Measurements from ENCODE around the gene CCDC91. TPM values are rescaled to one million over a fixed set of nuclear protein-coding genes. Genes with fewer than 3 reads are reported as not detected.
A peak's percentile ranks its signal among the peaks of the same experiment; 100 is the strongest.

The CCDC91 gene
- total and polyA plus RNA-seq, 2 donors (not counting 1 experiment from before 2014, with no cell fraction given): 23.9 to 47.6 TPM

DNA sequence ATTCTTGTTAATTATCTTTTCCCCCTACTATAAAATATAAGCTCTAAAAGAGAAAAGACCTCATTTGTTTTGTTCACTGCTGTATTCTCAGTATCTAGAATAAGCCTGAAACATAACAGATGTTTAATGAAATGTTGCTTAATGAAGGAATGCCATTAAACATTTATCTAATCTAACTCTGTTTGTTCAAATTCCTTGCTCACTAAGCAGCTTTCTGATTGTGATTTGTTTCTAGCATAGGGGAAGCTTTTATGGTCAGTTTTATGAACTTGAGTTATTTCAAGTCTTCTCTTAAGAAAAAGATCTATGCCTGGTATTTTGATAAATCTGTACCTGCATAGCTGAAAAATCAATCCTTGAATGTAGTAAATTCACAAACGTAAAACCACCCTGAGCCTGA lies 308.6 kb downstream of the CCDC91 start:
- no peaks in the 10 kb centered on the region for H3K9me3 ChIP-seq (ENCODE audit: control insufficient read depth, insufficient read depth, low read depth, low read length)
- no peaks in the 10 kb centered on the region for H4K20me1 ChIP-seq (ENCODE audit: control insufficient read depth, extremely low read depth, insufficient read depth, low read length)
- H3K4me3 ChIP-seq (replicated peaks in 1 of 4; ENCODE audit: control extremely low read depth in 1 of 4, insufficient read depth in 1 of 4, low read depth in 3 of 4, low read length in 4 of 4): no peak overlapping the region
- no peak overlapping the region for H3K27ac ChIP-seq (ENCODE audit: insufficient read depth, low read length)
- no peak overlapping the region for H3K4me2 ChIP-seq (ENCODE audit: extremely low read depth, insufficient read depth, low read length)
- no peak overlapping the region for H3K9ac ChIP-seq (ENCODE audit: insufficient read depth, low read length)
- peak in 1 of 2 donors; percentile 64 for DNase-seq (ENCODE audit: low read depth in 2 of 2)
- H3K79me2 ChIP-seq (ENCODE audit: control insufficient read depth, insufficient read depth, low read length): no peaks in the 10 kb centered on the region
- no peaks in the 10 kb centered on the region for H3K36me3 ChIP-seq (ENCODE audit: control insufficient read depth, insufficient read depth, low read length)
- H2AFZ ChIP-seq (ENCODE audit: low read length): no peak overlapping the region
- H3K27me3 ChIP-seq (ENCODE audit: control insufficient read depth, insufficient read depth, low read length): no peaks in the 10 kb centered on the region
- no peak for TF ChIP-seq CTCF (conservative IDR thresholded peaks at IDR 0.05 in 1 of 2, IDR thresholded peaks at IDR 0.05 in 1 of 2; ENCODE audit: low read depth in 1 of 2, low read length in 2 of 2)
- no peak for TF ChIP-seq EZH2 (IDR thresholded peaks at IDR 0.05; ENCODE audit: low read length, missing control alignments)
- peaks cover 2% of the 10 kb centered on the region for H3K4me1 ChIP-seq (ENCODE audit: control insufficient read depth, extremely low read depth, insufficient read depth, low read length)

DNA sequence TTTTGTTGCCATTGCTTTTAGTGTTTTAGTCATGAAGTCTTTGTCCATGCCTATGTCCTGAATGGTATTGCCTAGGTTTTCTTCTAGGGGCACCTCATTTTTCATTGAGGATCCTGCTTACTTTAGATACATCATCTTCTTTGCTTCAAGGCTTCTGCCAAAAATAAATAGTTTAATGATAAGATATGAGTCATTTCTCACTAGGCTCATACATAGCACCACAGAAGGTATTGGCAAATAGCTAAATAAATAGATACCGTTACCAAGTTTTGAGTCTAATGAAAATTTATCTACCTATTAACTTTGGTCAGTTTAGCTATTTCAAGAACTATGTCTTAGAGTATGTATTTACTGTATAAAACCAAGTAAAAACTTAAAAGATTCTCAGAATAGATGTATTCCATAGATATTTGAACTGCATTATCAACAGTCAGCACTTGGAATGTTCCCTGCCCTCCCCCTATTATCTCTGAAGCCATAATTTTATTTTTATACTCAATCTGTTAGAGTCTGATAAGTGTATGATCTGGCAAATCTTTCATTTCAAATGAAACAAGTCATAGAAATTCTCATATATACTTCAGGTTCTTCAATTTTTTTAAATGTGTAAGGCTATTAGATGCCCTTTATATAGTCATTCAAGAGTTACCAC lies 310.2 kb downstream of the CCDC91 start:
- Histone ChIP-seq H4K20me1 (ENCODE audit: control insufficient read depth, extremely low read depth, insufficient read depth, low read length) (no peaks in the 10 kb centered on the region), H3K27me3 (ENCODE audit: control insufficient read depth, insufficient read depth, low read length) (no peaks in the 10 kb centered on the region), H3K4me1 (ENCODE audit: control insufficient read depth, extremely low read depth, insufficient read depth, low read length) (peaks cover 2% of the 10 kb centered on the region), H3K4me3 (replicated peaks in 1 of 4; ENCODE audit: control extremely low read depth in 1 of 4, insufficient read depth in 1 of 4, low read depth in 3 of 4, low read length in 4 of 4) (no peak overlapping the region), H3K79me2 (ENCODE audit: control insufficient read depth, insufficient read depth, low read length) (no peaks in the 10 kb centered on the region), H3K9ac (ENCODE audit: insufficient read depth, low read length) (no peak overlapping the region), H3K36me3 (ENCODE audit: control insufficient read depth, insufficient read depth, low read length) (no peaks in the 10 kb centered on the region), H3K9me3 (ENCODE audit: control insufficient read depth, insufficient read depth, low read depth, low read length) (no peaks in the 10 kb centered on the region), H3K4me2 (ENCODE audit: extremely low read depth, insufficient read depth, low read length) (no peak overlapping the region), H3K27ac (ENCODE audit: insufficient read depth, low read length) (no peak overlapping the region), H2AFZ (ENCODE audit: low read length) (no peak overlapping the region)
- TF ChIP-seq EZH2 (IDR thresholded peaks at IDR 0.05; ENCODE audit: low read length, missing control alignments) (no peak), CTCF (conservative IDR thresholded peaks at IDR 0.05 in 1 of 2, IDR thresholded peaks at IDR 0.05 in 1 of 2; ENCODE audit: low read depth in 1 of 2, low read length in 2 of 2) (no peak)
- DNase-seq (ENCODE audit: low read depth in 2 of 2): peak; percentile 23 to 86

DNA sequence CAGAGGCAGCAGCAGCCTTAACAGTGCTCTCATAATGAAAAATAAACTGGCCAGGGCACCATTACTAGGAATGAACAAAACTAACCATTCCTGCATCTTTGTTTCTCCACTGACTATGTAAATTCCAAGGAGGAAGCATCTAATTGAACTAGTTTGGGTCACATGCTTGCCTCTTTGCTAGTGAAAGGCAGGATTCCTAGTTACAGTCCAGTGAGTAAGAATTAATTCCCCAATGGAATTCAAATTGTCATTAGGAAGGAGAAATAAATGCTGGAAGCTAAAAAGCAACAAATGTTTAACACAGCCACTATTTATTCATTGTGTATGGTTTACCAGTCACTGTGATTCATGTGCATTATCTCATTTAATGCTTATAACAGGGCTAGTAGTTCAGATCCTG lies 316.0 kb downstream of the CCDC91 start:
- DNase-seq (ENCODE audit: low read depth in 2 of 2): peak in 1 of 2 donors; percentile 42
- TF ChIP-seq EZH2 (IDR thresholded peaks at IDR 0.05; ENCODE audit: low read length, missing control alignments) (no peak), CTCF (conservative IDR thresholded peaks at IDR 0.05 in 1 of 2, IDR thresholded peaks at IDR 0.05 in 1 of 2; ENCODE audit: low read depth in 1 of 2, low read length in 2 of 2) (no peak)
- Histone ChIP-seq H3K4me3 (replicated peaks in 1 of 4; ENCODE audit: control extremely low read depth in 1 of 4, insufficient read depth in 1 of 4, low read depth in 3 of 4, low read length in 4 of 4) (no peak overlapping the region), H3K4me2 (ENCODE audit: extremely low read depth, insufficient read depth, low read length) (no peak overlapping the region), H3K27ac (ENCODE audit: insufficient read depth, low read length) (no peak overlapping the region), H4K20me1 (ENCODE audit: control insufficient read depth, extremely low read depth, insufficient read depth, low read length) (no peaks in the 10 kb centered on the region), H2AFZ (ENCODE audit: low read length) (no peak overlapping the region), H3K36me3 (ENCODE audit: control insufficient read depth, insufficient read depth, low read length) (no peaks in the 10 kb centered on the region), H3K79me2 (ENCODE audit: control insufficient read depth, insufficient read depth, low read length) (no peaks in the 10 kb centered on the region), H3K9me3 (ENCODE audit: control insufficient read depth, insufficient read depth, low read depth, low read length) (no peaks in the 10 kb centered on the region), H3K4me1 (ENCODE audit: control insufficient read depth, extremely low read depth, insufficient read depth, low read length) (no peaks in the 10 kb centered on the region), H3K27me3 (ENCODE audit: control insufficient read depth, insufficient read depth, low read length) (no peaks in the 10 kb centered on the region), H3K9ac (ENCODE audit: insufficient read depth, low read length) (no peak overlapping the region)

Measured in fibroblast of lung (primary cell).